ENCODE results near the gene STK31. TPM values are rescaled to one million over a fixed set of nuclear protein-coding genes. Genes with fewer than 3 reads are reported as not detected.

STK31 gene
- total RNA-seq (ENCODE audit: unreplicated experiment), result 1.7 TPM
- long read RNA-seq, result 0 reads

GRCh38 chr7:23710000-23710399 is at the start of gene STK31:
TSS of gene STK31 (plus strand) at chr7:23710219. CDS start at chr7:23710286, 67 bp downstream.
- no peak for DNase-seq
- Mint-ChIP-seq H3K27me3 (ENCODE audit: unreplicated experiment) (no peaks in the 10 kb centered on the region), H3K4me1 (ENCODE audit: low read depth, unreplicated experiment) (no peaks in the 10 kb centered on the region), H3K27ac (ENCODE audit: unreplicated experiment) (no peak within 1 kb of the TSS), H3K4me3 (ENCODE audit: unreplicated experiment) (no peak within 1 kb of the TSS), H3K9me3 (ENCODE audit: unreplicated experiment) (peaks cover 7% of the 10 kb centered on the region), H3K36me3 (ENCODE audit: unreplicated experiment) (peaks cover 17% of the 10 kb centered on the region)
- no peak for TF ChIP-seq CTCF (IDR thresholded peaks at IDR 0.05; ENCODE audit: partially characterized antibody, unreplicated experiment)

GRCh38 chr7:23661385-23661784 is 48.6 kb upstream of the STK31 start:
- no peak for TF ChIP-seq CTCF (IDR thresholded peaks at IDR 0.05; ENCODE audit: partially characterized antibody, unreplicated experiment)
- H3K9me3 Mint-ChIP-seq (ENCODE audit: unreplicated experiment), result peaks cover 6% of the 10 kb centered on the region
- no peaks in the 10 kb centered on the region for H3K27me3 Mint-ChIP-seq (ENCODE audit: unreplicated experiment)
- no peak overlapping the region for H3K27ac Mint-ChIP-seq (ENCODE audit: unreplicated experiment)
- H3K4me1 Mint-ChIP-seq (ENCODE audit: low read depth, unreplicated experiment), result no peaks in the 10 kb centered on the region
- no peak for DNase-seq
- H3K4me3 Mint-ChIP-seq (ENCODE audit: unreplicated experiment), result no peak overlapping the region
- H3K36me3 Mint-ChIP-seq (ENCODE audit: unreplicated experiment), result no peaks in the 10 kb centered on the region

- Mint-ChIP-seq H3K4me3 (ENCODE audit: unreplicated experiment) (no peak overlapping the region), H3K27ac (ENCODE audit: unreplicated experiment) (no peak overlapping the region), H3K36me3 (ENCODE audit: unreplicated experiment) (no peaks in the 10 kb centered on the region), H3K9me3 (ENCODE audit: unreplicated experiment) (peaks cover 6% of the 10 kb centered on the region), H3K4me1 (ENCODE audit: low read depth, unreplicated experiment) (no peaks in the 10 kb centered on the region), H3K27me3 (ENCODE audit: unreplicated experiment) (no peaks in the 10 kb centered on the region)
- TF ChIP-seq CTCF (IDR thresholded peaks at IDR 0.05; ENCODE audit: partially characterized antibody, unreplicated experiment), result no peak
- no peak for DNase-seq
Measured at GRCh38 chr7:23662124-23662983, 47.7 kb upstream of the STK31 start.

GRCh38 chr7:23662984-23663313 is 47.1 kb upstream of the STK31 start:
- Mint-ChIP-seq H3K4me1 (ENCODE audit: low read depth, unreplicated experiment) (no peaks in the 10 kb centered on the region), H3K27ac (ENCODE audit: unreplicated experiment) (no peak overlapping the region), H3K27me3 (ENCODE audit: unreplicated experiment) (no peaks in the 10 kb centered on the region), H3K36me3 (ENCODE audit: unreplicated experiment) (no peaks in the 10 kb centered on the region), H3K9me3 (ENCODE audit: unreplicated experiment) (peaks cover 6% of the 10 kb centered on the region), H3K4me3 (ENCODE audit: unreplicated experiment) (no peak overlapping the region)
- DNase-seq, result no peak
- TF ChIP-seq CTCF (IDR thresholded peaks at IDR 0.05; ENCODE audit: partially characterized antibody, unreplicated experiment), result no peak

- H3K27me3 Mint-ChIP-seq (ENCODE audit: unreplicated experiment), result no peaks in the 10 kb centered on the region
Measured at GRCh38 chr7:23664122-23664521, 45.9 kb upstream of the STK31 start.

More at GRCh38 chr7:23664122-23664521, 45.9 kb upstream of the STK31 start:
- no peak for DNase-seq
- Mint-ChIP-seq H3K9me3 (ENCODE audit: unreplicated experiment) (peaks cover 4% of the 10 kb centered on the region), H3K4me3 (ENCODE audit: unreplicated experiment) (no peak overlapping the region), H3K36me3 (ENCODE audit: unreplicated experiment) (no peaks in the 10 kb centered on the region), H3K27ac (ENCODE audit: unreplicated experiment) (no peak overlapping the region), H3K4me1 (ENCODE audit: low read depth, unreplicated experiment) (no peaks in the 10 kb centered on the region)
- TF ChIP-seq CTCF (IDR thresholded peaks at IDR 0.05; ENCODE audit: partially characterized antibody, unreplicated experiment), result no peak

Measured in glutamatergic neuron (in vitro differentiated cells).